SK-N-SH treated with all-trans-retinoic acid at 6 μM for 48 hours (cell line): ENCODE results near the gene CRCP.

Source experiments
- ATAC-seq: fragments of 200-7000 bp; cut with Tn5 transposase; 3 replicates; pipeline ENCODE4 v1.9.1; 2020; ENCODE audit warnings: mild to moderate bottlenecking, moderate library complexity
- ARNTL ChIP-seq: fragments of 450-650 bp; formaldehyde crosslinking; IDR thresholded peaks from 2 replicates; pipeline ENCODE4 v1.5.0; 2020; ENCODE audit warnings: low read depth, mild to moderate bottlenecking, moderate library complexity, borderline replicate concordance
- BACH2 ChIP-seq: fragments of 250-450 bp; sonication (Bioruptor Pico); IDR thresholded peaks from 2 replicates; pipeline ENCODE4 v1.9.0; 2021; ENCODE audit warnings: mild to moderate bottlenecking, borderline replicate concordance
- ESRRG ChIP-seq: fragments of 250-450 bp; sonication (Bioruptor Pico); IDR thresholded peaks from 2 replicates; pipeline ENCODE4 v1.6.1; 2021; ENCODE audit warnings: mild to moderate bottlenecking
- GLIS3 ChIP-seq: fragments of 250-450 bp; sonication (Bioruptor Pico); IDR thresholded peaks from 2 replicates; pipeline ENCODE4 v1.5.0; 2020; ENCODE audit warnings: mild to moderate bottlenecking, moderate library complexity
- ISL1 ChIP-seq: fragments of 250-450 bp; sonication (Bioruptor Pico); IDR thresholded peaks from 2 replicates; pipeline ENCODE4 v2.1.2; 2022; ENCODE audit warnings: mild to moderate bottlenecking, moderate library complexity
- OSR1 ChIP-seq: fragments of 250-450 bp; sonication (Bioruptor Pico); IDR thresholded peaks from 2 replicates; pipeline ENCODE4 v1.8.0; 2022; ENCODE audit warnings: moderate library complexity, mild to moderate bottlenecking, inconsistent platforms
- PPARA ChIP-seq: fragments of 250-450 bp; sonication (Bioruptor Pico); IDR thresholded peaks from 2 replicates; pipeline ENCODE4 v1.5.0; 2020; ENCODE audit warnings: mild to moderate bottlenecking, borderline replicate concordance
- RARB ChIP-seq: fragments of 250-450 bp; sonication (Bioruptor Pico); IDR thresholded peaks from 2 replicates; pipeline ENCODE4 v1.8.0; 2021; ENCODE audit warnings: mild to moderate bottlenecking, moderate library complexity
- SNAI2 ChIP-seq: fragments of 250-450 bp; sonication (Bioruptor Pico); IDR thresholded peaks from 2 replicates; pipeline ENCODE4 v1.5.0; 2020; ENCODE audit warnings: mild to moderate bottlenecking, moderate library complexity
- TCF4 ChIP-seq: fragments of 250-450 bp; sonication (Bioruptor Pico); IDR thresholded peaks from 2 replicates; pipeline ENCODE4 v1.8.0; 2021; ENCODE audit warnings: mild to moderate bottlenecking, moderate library complexity, borderline replicate concordance
- TOX ChIP-seq: fragments of 250-450 bp; sonication (Bioruptor Pico); IDR thresholded peaks from 2 replicates; pipeline ENCODE4 v1.8.0; 2021; ENCODE audit warnings: mild to moderate bottlenecking, moderate library complexity, borderline replicate concordance
- ZC3H10 ChIP-seq: fragments of 250-450 bp; sonication (Bioruptor Pico); IDR thresholded peaks from 2 replicates; pipeline ENCODE4 v1.5.1; 2021; ENCODE audit warnings: mild to moderate bottlenecking, moderate library complexity
- ZFP3 ChIP-seq: fragments of 250-450 bp; sonication (Bioruptor Pico); IDR thresholded peaks from 2 replicates; pipeline ENCODE4 v1.5.0; 2020; ENCODE audit warnings: mild to moderate bottlenecking, moderate library complexity
- ZFP30 ChIP-seq: fragments of 450-650 bp; formaldehyde crosslinking; IDR thresholded peaks from 2 replicates; pipeline ENCODE4 v1.5.0; 2022; ENCODE audit warnings: mild to moderate bottlenecking, moderate library complexity
- ZNF565 ChIP-seq: fragments of 450-650 bp; formaldehyde crosslinking; conservative IDR thresholded peaks from 2 replicates; pipeline ENCODE4 v1.5.0; 2020; ENCODE audit warnings: low read depth, mild to moderate bottlenecking, moderate library complexity
- ZNF70 ChIP-seq: fragments of 450-650 bp; formaldehyde crosslinking; IDR thresholded peaks from 2 replicates; pipeline ENCODE4 v1.5.0; 2020; ENCODE audit warnings: mild to moderate bottlenecking, moderate library complexity
- ZNF8 ChIP-seq: fragments of 450-650 bp; formaldehyde crosslinking; IDR thresholded peaks from 2 replicates; pipeline ENCODE4 v1.5.0; 2020; ENCODE audit warnings: mild to moderate bottlenecking, moderate library complexity
- TF ChIP-seq, protein P1 (sequence below): fragments of 250-450 bp; sonication (Bioruptor Pico); IDR thresholded peaks from 2 replicates; pipeline ENCODE4 v1.8.0; 2020; ENCODE audit warnings: mild to moderate bottlenecking, moderate library complexity, borderline replicate concordance
- TF ChIP-seq, protein P2 (sequence below): fragments of 250-450 bp; sonication (Bioruptor Pico); IDR thresholded peaks from 2 replicates; pipeline ENCODE4 v1.5.0; 2020; ENCODE audit warnings: mild to moderate bottlenecking, moderate library complexity
- TF ChIP-seq, protein P3 (sequence below): fragments of 250-450 bp; sonication (Bioruptor Pico); IDR thresholded peaks from 2 replicates; pipeline ENCODE4 v1.5.1; 2021; ENCODE audit warnings: mild to moderate bottlenecking, moderate library complexity
- TF ChIP-seq, protein P4 (sequence below): fragments of 250-450 bp; sonication (Bioruptor Pico); IDR thresholded peaks from 2 replicates; pipeline ENCODE4 v1.5.1; 2020; ENCODE audit warnings: low read depth, mild to moderate bottlenecking, moderate library complexity

The CRCP gene

GRCh38 chr7:66142996-66143395 lies 28.3 kb downstream of the CRCP start:
- ATAC-seq = no peak
- TF ChIP-seq PPARA (CRISPR knock-in tag) = no peak
- TF ChIP-seq ZFP30 (CRISPR knock-in tag) = no peak
- TF ChIP-seq, protein P1, sequence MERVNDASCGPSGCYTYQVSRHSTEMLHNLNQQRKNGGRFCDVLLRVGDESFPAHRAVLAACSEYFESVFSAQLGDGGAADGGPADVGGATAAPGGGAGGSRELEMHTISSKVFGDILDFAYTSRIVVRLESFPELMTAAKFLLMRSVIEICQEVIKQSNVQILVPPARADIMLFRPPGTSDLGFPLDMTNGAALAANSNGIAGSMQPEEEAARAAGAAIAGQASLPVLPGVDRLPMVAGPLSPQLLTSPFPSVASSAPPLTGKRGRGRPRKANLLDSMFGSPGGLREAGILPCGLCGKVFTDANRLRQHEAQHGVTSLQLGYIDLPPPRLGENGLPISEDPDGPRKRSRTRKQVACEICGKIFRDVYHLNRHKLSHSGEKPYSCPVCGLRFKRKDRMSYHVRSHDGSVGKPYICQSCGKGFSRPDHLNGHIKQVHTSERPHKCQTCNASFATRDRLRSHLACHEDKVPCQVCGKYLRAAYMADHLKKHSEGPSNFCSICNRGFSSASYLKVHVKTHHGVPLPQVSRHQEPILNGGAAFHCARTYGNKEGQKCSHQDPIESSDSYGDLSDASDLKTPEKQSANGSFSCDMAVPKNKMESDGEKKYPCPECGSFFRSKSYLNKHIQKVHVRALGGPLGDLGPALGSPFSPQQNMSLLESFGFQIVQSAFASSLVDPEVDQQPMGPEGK (CRISPR knock-in tag) = no peak
- no peak for TF ChIP-seq TCF4
- TF ChIP-seq ZC3H10 (CRISPR knock-in tag) = no peak

DNA sequence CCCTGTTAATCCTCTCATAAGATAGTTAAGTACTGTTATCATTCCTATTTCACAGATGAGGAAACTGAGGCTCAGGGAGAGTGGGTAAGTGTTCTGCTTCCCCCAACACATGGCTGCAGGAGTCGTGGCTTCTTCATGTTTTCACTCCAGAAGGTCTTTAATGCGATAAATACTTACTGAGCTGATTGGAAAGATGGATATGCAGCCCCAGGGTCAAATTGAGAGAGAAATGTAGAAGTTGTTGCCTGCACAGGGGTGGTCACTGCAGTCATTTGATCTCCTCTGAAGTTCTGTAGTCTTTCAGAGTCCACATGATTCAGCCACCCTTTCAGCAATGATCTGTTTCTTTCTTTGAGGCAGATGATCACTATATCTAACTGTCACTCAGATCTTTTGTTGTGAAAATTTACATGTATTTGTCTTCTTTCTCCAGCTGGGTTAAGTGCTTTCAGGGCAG lies 29.3 kb downstream of the CRCP start:
- ATAC-seq = no peak

GRCh38 chr7:66145400-66146104 lies 30.9 kb downstream of the CRCP start:
- TF ChIP-seq ZFP3 (CRISPR knock-in tag) = peak; percentile 34; the same call in 1 of the 2 replicates
- peak; percentile 67; the same call in 1 of the 2 replicates for TF ChIP-seq ZNF70
- TF ChIP-seq GLIS3 (CRISPR knock-in tag) = no peak
- ATAC-seq = peak; percentile 7; the same call in 1 of the 3 replicates

More for the DNA sequence above, 29.3 kb downstream of the CRCP start:
- TF ChIP-seq, protein P2, sequence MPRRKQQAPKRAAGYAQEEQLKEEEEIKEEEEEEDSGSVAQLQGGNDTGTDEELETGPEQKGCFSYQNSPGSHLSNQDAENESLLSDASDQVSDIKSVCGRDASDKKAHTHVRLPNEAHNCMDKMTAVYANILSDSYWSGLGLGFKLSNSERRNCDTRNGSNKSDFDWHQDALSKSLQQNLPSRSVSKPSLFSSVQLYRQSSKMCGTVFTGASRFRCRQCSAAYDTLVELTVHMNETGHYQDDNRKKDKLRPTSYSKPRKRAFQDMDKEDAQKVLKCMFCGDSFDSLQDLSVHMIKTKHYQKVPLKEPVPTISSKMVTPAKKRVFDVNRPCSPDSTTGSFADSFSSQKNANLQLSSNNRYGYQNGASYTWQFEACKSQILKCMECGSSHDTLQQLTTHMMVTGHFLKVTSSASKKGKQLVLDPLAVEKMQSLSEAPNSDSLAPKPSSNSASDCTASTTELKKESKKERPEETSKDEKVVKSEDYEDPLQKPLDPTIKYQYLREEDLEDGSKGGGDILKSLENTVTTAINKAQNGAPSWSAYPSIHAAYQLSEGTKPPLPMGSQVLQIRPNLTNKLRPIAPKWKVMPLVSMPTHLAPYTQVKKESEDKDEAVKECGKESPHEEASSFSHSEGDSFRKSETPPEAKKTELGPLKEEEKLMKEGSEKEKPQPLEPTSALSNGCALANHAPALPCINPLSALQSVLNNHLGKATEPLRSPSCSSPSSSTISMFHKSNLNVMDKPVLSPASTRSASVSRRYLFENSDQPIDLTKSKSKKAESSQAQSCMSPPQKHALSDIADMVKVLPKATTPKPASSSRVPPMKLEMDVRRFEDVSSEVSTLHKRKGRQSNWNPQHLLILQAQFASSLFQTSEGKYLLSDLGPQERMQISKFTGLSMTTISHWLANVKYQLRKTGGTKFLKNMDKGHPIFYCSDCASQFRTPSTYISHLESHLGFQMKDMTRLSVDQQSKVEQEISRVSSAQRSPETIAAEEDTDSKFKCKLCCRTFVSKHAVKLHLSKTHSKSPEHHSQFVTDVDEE (CRISPR knock-in tag) = peak; percentile 45; the same call in 1 of the 2 replicates
- TF ChIP-seq RARB (CRISPR knock-in tag) = no peak
- peak; percentile 61 for TF ChIP-seq ZFP3 (CRISPR knock-in tag)
- TF ChIP-seq, protein P3, sequence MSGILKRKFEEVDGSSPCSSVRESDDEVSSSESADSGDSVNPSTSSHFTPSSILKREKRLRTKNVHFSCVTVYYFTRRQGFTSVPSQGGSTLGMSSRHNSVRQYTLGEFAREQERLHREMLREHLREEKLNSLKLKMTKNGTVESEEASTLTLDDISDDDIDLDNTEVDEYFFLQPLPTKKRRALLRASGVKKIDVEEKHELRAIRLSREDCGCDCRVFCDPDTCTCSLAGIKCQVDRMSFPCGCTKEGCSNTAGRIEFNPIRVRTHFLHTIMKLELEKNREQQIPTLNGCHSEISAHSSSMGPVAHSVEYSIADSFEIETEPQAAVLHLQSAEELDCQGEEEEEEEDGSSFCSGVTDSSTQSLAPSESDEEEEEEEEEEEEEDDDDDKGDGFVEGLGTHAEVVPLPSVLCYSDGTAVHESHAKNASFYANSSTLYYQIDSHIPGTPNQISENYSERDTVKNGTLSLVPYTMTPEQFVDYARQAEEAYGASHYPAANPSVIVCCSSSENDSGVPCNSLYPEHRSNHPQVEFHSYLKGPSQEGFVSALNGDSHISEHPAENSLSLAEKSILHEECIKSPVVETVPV = no peak
- no peak for TF ChIP-seq BACH2 (CRISPR knock-in tag)
- TF ChIP-seq OSR1 (CRISPR knock-in tag) = no peak
- no peak for TF ChIP-seq ZFP30 (CRISPR knock-in tag)
- no peak for TF ChIP-seq TOX (CRISPR knock-in tag)
- no peak for TF ChIP-seq ZC3H10 (CRISPR knock-in tag)
- TF ChIP-seq ESRRG (CRISPR knock-in tag) = no peak
- TF ChIP-seq, protein P1 (CRISPR knock-in tag) = no peak
- TF ChIP-seq GLIS3 (CRISPR knock-in tag) = no peak
- TF ChIP-seq TCF4 = no peak; the same call in 1 of the 2 replicates
- no peak for TF ChIP-seq ZNF8 (CRISPR knock-in tag)
- TF ChIP-seq SNAI2 (CRISPR knock-in tag) = no peak
- TF ChIP-seq ISL1 (CRISPR knock-in tag) = peak; percentile 6; the same call in 1 of the 2 replicates
- no peak for TF ChIP-seq ZNF565 (CRISPR knock-in tag)

DNA sequence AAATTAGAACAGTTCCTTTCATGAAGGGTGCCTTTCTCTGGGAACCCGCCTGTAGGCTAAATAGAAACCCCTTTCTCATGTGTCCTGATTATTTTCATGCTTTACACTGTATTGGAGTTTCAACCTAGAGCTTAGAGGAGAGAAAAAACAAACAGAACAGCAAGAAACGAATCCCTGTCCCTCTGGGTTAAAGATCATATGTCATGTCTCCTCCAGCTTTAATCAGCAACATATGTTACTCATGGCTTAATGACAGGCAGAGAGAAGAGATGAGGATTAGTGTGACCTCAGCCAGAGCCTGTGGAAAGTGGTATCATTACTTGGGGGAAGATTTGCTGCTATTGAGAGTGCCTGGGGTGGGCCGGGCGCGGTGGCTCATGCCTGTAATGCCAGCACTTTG lies 32.1 kb downstream of the CRCP start:
- ATAC-seq = peak; percentile 82
- TF ChIP-seq ARNTL (CRISPR knock-in tag) = no peak
- TF ChIP-seq, protein P4, sequence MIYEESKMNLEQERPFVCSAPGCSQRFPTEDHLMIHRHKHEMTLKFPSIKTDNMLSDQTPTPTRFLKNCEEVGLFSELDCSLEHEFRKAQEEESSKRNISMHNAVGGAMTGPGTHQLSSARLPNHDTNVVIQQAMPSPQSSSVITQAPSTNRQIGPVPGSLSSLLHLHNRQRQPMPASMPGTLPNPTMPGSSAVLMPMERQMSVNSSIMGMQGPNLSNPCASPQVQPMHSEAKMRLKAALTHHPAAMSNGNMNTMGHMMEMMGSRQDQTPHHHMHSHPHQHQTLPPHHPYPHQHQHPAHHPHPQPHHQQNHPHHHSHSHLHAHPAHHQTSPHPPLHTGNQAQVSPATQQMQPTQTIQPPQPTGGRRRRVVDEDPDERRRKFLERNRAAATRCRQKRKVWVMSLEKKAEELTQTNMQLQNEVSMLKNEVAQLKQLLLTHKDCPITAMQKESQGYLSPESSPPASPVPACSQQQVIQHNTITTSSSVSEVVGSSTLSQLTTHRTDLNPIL (CRISPR knock-in tag) = peak; percentile 58; the same call in 1 of the 2 replicates
- TF ChIP-seq GLIS3 (CRISPR knock-in tag) = no peak
- TF ChIP-seq TOX (CRISPR knock-in tag) = no peak
- TF ChIP-seq ZC3H10 (CRISPR knock-in tag) = no peak
- TF ChIP-seq, protein P2 (CRISPR knock-in tag) = peak; percentile 94
- peak; percentile 59 for TF ChIP-seq ZNF70
- TF ChIP-seq BACH2 (CRISPR knock-in tag) = no peak
- TF ChIP-seq OSR1 (CRISPR knock-in tag) = no peak
- no peak for TF ChIP-seq ZFP30 (CRISPR knock-in tag)
- TF ChIP-seq ZFP3 (CRISPR knock-in tag) = peak; percentile 77; the same call in 1 of the 2 replicates
